HG03558 (cell line): ENCODE results near the gene SDK2.
"Not testable (repeated sequence)": the region's sequence is repeated elsewhere in the genome, so short reads cannot be mapped to it uniquely, and the experiment has no call there.

ENCODE experiments used
- ATAC-seq: cut with Tn5 transposase; IDR thresholded peaks from one replicate; pipeline ENCODE4 v1.9.1; 2021; ENCODE audit warnings: moderate number of reproducible peaks; ENCODE audit not compliant: unreplicated experiment; ENCODE audit errors: extremely low read depth

Gene SDK2

GRCh38 chr17:73387746-73388577 lies 256.3 kb downstream of the SDK2 start:
- no peak for ATAC-seq

- ATAC-seq = no peak
These were observed 257.7 kb downstream of the SDK2 start for GRCh38 chr17:73386561-73386960.

- ATAC-seq = no peak
These were observed 259.3 kb downstream of the SDK2 start for GRCh38 chr17:73384926-73385325.

GRCh38 chr17:73380439-73381106 lies 263.7 kb downstream of the SDK2 start:
- no peak for ATAC-seq

GRCh38 chr17:73379826-73380225 lies 264.4 kb downstream of the SDK2 start:
- ATAC-seq = no peak

GRCh38 chr17:73378974-73379470 lies 265.2 kb downstream of the SDK2 start:
- no peak for ATAC-seq

GRCh38 chr17:73376636-73377035 lies 267.6 kb downstream of the SDK2 start:
- ATAC-seq = no peak

- no peak for ATAC-seq
These were observed 268.1 kb downstream of the SDK2 start for GRCh38 chr17:73376152-73376551.

- no peak for ATAC-seq
These were observed 272.4 kb downstream of the SDK2 start for GRCh38 chr17:73371836-73372235.

GRCh38 chr17:73371285-73371684 lies 273.0 kb downstream of the SDK2 start:
- ATAC-seq = no peak

- not testable (repeated sequence) for ATAC-seq
These were observed 274.3 kb downstream of the SDK2 start for GRCh38 chr17:73369817-73370490.

- no peak for ATAC-seq
These were observed 275.1 kb downstream of the SDK2 start for GRCh38 chr17:73369111-73369521.

GRCh38 chr17:73368085-73368631 lies 276.1 kb downstream of the SDK2 start:
- ATAC-seq = no peak

- no peak for ATAC-seq
These were observed 278.2 kb downstream of the SDK2 start for GRCh38 chr17:73365906-73366623.

- ATAC-seq = no peak
These were observed 278.9 kb downstream of the SDK2 start for GRCh38 chr17:73365301-73365874.

GRCh38 chr17:73364155-73364522 lies 280.1 kb downstream of the SDK2 start:
- ATAC-seq = no peak

GRCh38 chr17:73363442-73364154 lies 280.6 kb downstream of the SDK2 start:
- no peak for ATAC-seq

- no peak for ATAC-seq
These were observed 281.5 kb downstream of the SDK2 start for GRCh38 chr17:73362697-73363096.
